ENCODE results near the gene TIGD6. TPM values are rescaled to one million over a fixed set of nuclear protein-coding genes. Genes with fewer than 3 reads are reported as not detected.

TIGD6 gene
- total and polyA plus RNA-seq, 10 of the 15 experiments (the other 5 are each of a cell fraction or from before 2014, with no cell fraction given): 0.84 to 4.1 (median 2.7) TPM

- ChIA-PET CTCF (interaction anchor here (0.6 to 3.4 kb wide), 7 partner anchors 10 to 316 kb away, joined by 3 to 17 read pairs (median 3); no protein-coding TSS in a partner anchor), SMC1A (ENCODE audit: uncharacterized antibody, unreplicated experiment) (interaction anchor here (0.8 to 1.6 kb wide), 7 partner anchors 9 to 184 kb away, joined by 3 to 4 read pairs (median 3); no protein-coding TSS in a partner anchor), RAD21 (ENCODE audit: unreplicated experiment) (interaction anchor here (0.9 to 1.4 kb wide), 2 partner anchors 33 to 89 kb away, joined by 3 read pairs; no protein-coding TSS in a partner anchor), POLR2A (no interaction called here)
- Histone ChIP-seq H3K27me3 (replicated peaks in 1 of 2; ENCODE audit: control insufficient read depth in 2 of 2, insufficient read depth in 2 of 2, low read length in 1 of 2) (no peaks in the 10 kb centered on the region), H3K4me3 (no peak overlapping the region), H3K4me2 (ENCODE audit: control insufficient read depth, insufficient read depth) (no peak overlapping the region), H3K9me3 (replicated peaks; ENCODE audit: control insufficient read depth, insufficient read depth, low read length) (no peaks in the 10 kb centered on the region), H3K36me3 (ENCODE audit: control insufficient read depth in 2 of 2, insufficient read depth in 2 of 2, low read length in 1 of 2) (peaks cover 17 to 55% of the 10 kb centered on the region in 2 experiments), H3K27ac (ENCODE audit: control insufficient read depth, insufficient read depth) (no peak overlapping the region), H3K4me1 (ENCODE audit: control insufficient read depth, insufficient read depth, low read length) (peaks cover 7% of the 10 kb centered on the region), H4K20me1 (ENCODE audit: control insufficient read depth, insufficient read depth) (no peaks in the 10 kb centered on the region), H3K79me2 (ENCODE audit: control insufficient read depth, insufficient read depth, low read length) (no peaks in the 10 kb centered on the region), H2AFZ (ENCODE audit: control insufficient read depth, low read depth, low read length) (no peak overlapping the region), H3K9ac (ENCODE audit: control insufficient read depth, insufficient read depth, low read length) (no peak overlapping the region)
- WGBS (ENCODE audit: insufficient coverage, insufficient replicate concordance, low lambda C conversion rate, missing lambda C conversion rate): 84% methylated on average over 4 of the region's 4 CpGs
- no peak for TF ChIP-seq SMAD1 (IDR thresholded peaks at IDR 0.05; ENCODE audit: low read depth, partially characterized antibody)
- no peak for TF ChIP-seq YBX1 (IDR thresholded peaks at IDR 0.05)
- no peak for TF ChIP-seq IKZF1 (conservative IDR thresholded peaks at IDR 0.05)
- no peak for TF ChIP-seq SUZ12 (IDR thresholded peaks at IDR 0.05; ENCODE audit: unreplicated experiment)
- TF ChIP-seq NFXL1 (IDR thresholded peaks at IDR 0.05; ENCODE audit: borderline replicate concordance): no peak
- no peak for TF ChIP-seq ZNF217 (IDR thresholded peaks at IDR 0.05)
- TF ChIP-seq IKZF2 (IDR thresholded peaks at IDR 0.05): no peak
- ATAC-seq (no peak), DNase-seq (ENCODE audit: low read depth, low spot score) (no peak), FAIRE-seq (no peak)
- BruUV-seq (replicated peaks): no TSS peak
- in situ Hi-C loops (cut with MboI): no loop called here
- intact Hi-C loops (cut with micrococcal nuclease; ENCODE audit: unreplicated experiment): loop anchor here (5.0 kb wide), 1 partner anchor 183 kb away; no protein-coding TSS in a partner anchor
These were observed 34.2 kb upstream of the TIGD6 start for GRCh38 chr5:150034662-150035061.

GRCh38 chr5:150033334-150033733 lies 32.9 kb upstream of the TIGD6 start:
- Histone ChIP-seq H3K79me2 (ENCODE audit: control insufficient read depth, insufficient read depth, low read length) (no peaks in the 10 kb centered on the region), H3K27ac (ENCODE audit: control insufficient read depth, insufficient read depth) (no peak overlapping the region), H2AFZ (ENCODE audit: control insufficient read depth, low read depth, low read length) (no peak overlapping the region), H3K4me1 (ENCODE audit: control insufficient read depth, insufficient read depth, low read length) (peaks cover 7% of the 10 kb centered on the region), H3K4me2 (ENCODE audit: control insufficient read depth, insufficient read depth) (no peak overlapping the region), H4K20me1 (ENCODE audit: control insufficient read depth, insufficient read depth) (no peaks in the 10 kb centered on the region), H3K9me3 (replicated peaks; ENCODE audit: control insufficient read depth, insufficient read depth, low read length) (no peaks in the 10 kb centered on the region), H3K9ac (ENCODE audit: control insufficient read depth, insufficient read depth, low read length) (no peak overlapping the region), H3K4me3 (no peak overlapping the region), H3K36me3 (ENCODE audit: control insufficient read depth in 2 of 2, insufficient read depth in 2 of 2, low read length in 1 of 2) (peaks cover 17 to 57% of the 10 kb centered on the region in 2 experiments), H3K27me3 (replicated peaks in 1 of 2; ENCODE audit: control insufficient read depth in 2 of 2, insufficient read depth in 2 of 2, low read length in 1 of 2) (no peaks in the 10 kb centered on the region)
- TF ChIP-seq ASH2L (IDR thresholded peaks at IDR 0.05; ENCODE audit: borderline replicate concordance, low read depth) (no peak), WRNIP1 (IDR thresholded peaks at IDR 0.05; ENCODE audit: borderline replicate concordance, low read depth, low read length) (no peak), SMAD5 (IDR thresholded peaks at IDR 0.05; ENCODE audit: low read depth) (no peak), RELB (IDR thresholded peaks at IDR 0.05; ENCODE audit: low read depth) (no peak)
- TF ChIP-seq, protein P1, sequence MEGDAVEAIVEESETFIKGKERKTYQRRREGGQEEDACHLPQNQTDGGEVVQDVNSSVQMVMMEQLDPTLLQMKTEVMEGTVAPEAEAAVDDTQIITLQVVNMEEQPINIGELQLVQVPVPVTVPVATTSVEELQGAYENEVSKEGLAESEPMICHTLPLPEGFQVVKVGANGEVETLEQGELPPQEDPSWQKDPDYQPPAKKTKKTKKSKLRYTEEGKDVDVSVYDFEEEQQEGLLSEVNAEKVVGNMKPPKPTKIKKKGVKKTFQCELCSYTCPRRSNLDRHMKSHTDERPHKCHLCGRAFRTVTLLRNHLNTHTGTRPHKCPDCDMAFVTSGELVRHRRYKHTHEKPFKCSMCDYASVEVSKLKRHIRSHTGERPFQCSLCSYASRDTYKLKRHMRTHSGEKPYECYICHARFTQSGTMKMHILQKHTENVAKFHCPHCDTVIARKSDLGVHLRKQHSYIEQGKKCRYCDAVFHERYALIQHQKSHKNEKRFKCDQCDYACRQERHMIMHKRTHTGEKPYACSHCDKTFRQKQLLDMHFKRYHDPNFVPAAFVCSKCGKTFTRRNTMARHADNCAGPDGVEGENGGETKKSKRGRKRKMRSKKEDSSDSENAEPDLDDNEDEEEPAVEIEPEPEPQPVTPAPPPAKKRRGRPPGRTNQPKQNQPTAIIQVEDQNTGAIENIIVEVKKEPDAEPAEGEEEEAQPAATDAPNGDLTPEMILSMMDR (IDR thresholded peaks at IDR 0.05 in 2 of 3, conservative IDR thresholded peaks at IDR 0.05 in 1 of 3; ENCODE audit: control insufficient read depth in 2 of 3, extremely low read depth in 1 of 3, insufficient read depth in 1 of 3, low read depth in 3 of 3, low read length in 3 of 3): no peak
- DNase-seq (ENCODE audit: low read depth, low spot score) (no peak), ATAC-seq (no peak), FAIRE-seq (no peak)
- intact Hi-C loops (cut with micrococcal nuclease; ENCODE audit: unreplicated experiment): no loop called here
- POLR2A ChIA-PET: no interaction called here
- CTCF ChIA-PET: interaction anchor here (0.7 to 3.4 kb wide), 3 partner anchors 27 to 89 kb away, joined by 3 to 17 read pairs (median 3); no protein-coding TSS in a partner anchor
- SMC1A ChIA-PET (ENCODE audit: uncharacterized antibody, unreplicated experiment): interaction anchor here (1.6 kb wide), 1 partner anchor 10 kb away, joined by 4 read pairs; no protein-coding TSS in a partner anchor
- 99% methylated on average over 4 of the region's 4 CpGs for WGBS (ENCODE audit: insufficient coverage, insufficient replicate concordance, low lambda C conversion rate, missing lambda C conversion rate)
- in situ Hi-C loops (cut with MboI): no loop called here
- RAD21 ChIA-PET (ENCODE audit: unreplicated experiment): no interaction called here
- BruUV-seq (replicated peaks): no TSS peak

Data from GM12878 (cell line).